ENCODE measurements around the gene USP32. TPM values are rescaled to one million over a fixed set of nuclear protein-coding genes. Genes with fewer than 3 reads are reported as not detected.

USP32 gene
- total RNA-seq, 3 donors from 2014 or later (not counting 1 experiment from before 2014, with no cell fraction given) = 41.3 to 68.5 (median 41.7) TPM

GRCh38 chr17:60327134-60327900, 64.6 kb downstream of the USP32 start:
- DNase-seq (no peak), ATAC-seq (no peak)
- no peak overlapping the region for H3K27ac ChIP-seq (ENCODE audit: low read length)
- H3K4me3 ChIP-seq (ENCODE audit: low read length) = no peak overlapping the region
- H3K36me3 Mint-ChIP-seq = no peaks in the 10 kb centered on the region
- H3K27me3 ChIP-seq (ENCODE audit: control insufficient read depth, insufficient read depth, low read length) = no peaks in the 10 kb centered on the region
- H3K36me3 ChIP-seq (ENCODE audit: control insufficient read depth, insufficient read depth, low read length) = peaks cover 3% of the 10 kb centered on the region
- H3K27me3 Mint-ChIP-seq (ENCODE audit: low read depth in 2 of 2) = no peaks in the 10 kb centered on the region
- no peak overlapping the region for H3K4me3 Mint-ChIP-seq
- H3K9me3 ChIP-seq (ENCODE audit: control insufficient read depth, insufficient read depth, low read length) = no peaks in the 10 kb centered on the region
- no peaks in the 10 kb centered on the region for H3K9me3 Mint-ChIP-seq
- H3K4me1 ChIP-seq (ENCODE audit: control insufficient read depth, insufficient read depth, low read length) = no peaks in the 10 kb centered on the region
- no peak overlapping the region for H3K27ac Mint-ChIP-seq
- TF ChIP-seq CTCF (IDR thresholded peaks at IDR 0.05) = no peak
- intact Hi-C loops (cut with micrococcal nuclease) = no loop called here
- WGBS (ENCODE audit: insufficient coverage) = 96% methylated on average over 26 of the region's 27 CpGs
- H3K4me1 Mint-ChIP-seq = peaks cover 4 to 10% of the 10 kb centered on the region in 2 donors

- Histone ChIP-seq H3K9me3 (ENCODE audit: control insufficient read depth, insufficient read depth, low read length) (no peaks in the 10 kb centered on the region), H3K27ac (ENCODE audit: low read length) (no peak overlapping the region), H3K4me3 (ENCODE audit: low read length) (no peak overlapping the region), H3K27me3 (ENCODE audit: control insufficient read depth, insufficient read depth, low read length) (no peaks in the 10 kb centered on the region), H3K4me1 (ENCODE audit: control insufficient read depth, insufficient read depth, low read length) (no peaks in the 10 kb centered on the region), H3K36me3 (ENCODE audit: control insufficient read depth, insufficient read depth, low read length) (peaks cover 3% of the 10 kb centered on the region)
- Mint-ChIP-seq H3K9me3 (no peaks in the 10 kb centered on the region), H3K4me1 (peaks cover 4 to 10% of the 10 kb centered on the region in 2 donors), H3K27ac (no peak overlapping the region), H3K4me3 (no peak overlapping the region), H3K27me3 (ENCODE audit: low read depth in 2 of 2) (no peaks in the 10 kb centered on the region), H3K36me3 (no peaks in the 10 kb centered on the region)
- ATAC-seq (no peak), DNase-seq (no peak)
- intact Hi-C loops (cut with micrococcal nuclease) = no loop called here
- 83% methylated on average over 2 of the region's 2 CpGs for WGBS (ENCODE audit: insufficient coverage)
- TF ChIP-seq CTCF (IDR thresholded peaks at IDR 0.05) = no peak
Observed at GRCh38 chr17:60326702-60327101, 65.2 kb downstream of the USP32 start.

GRCh38 chr17:60325730-60326524, 66.0 kb downstream of the USP32 start:
- no peaks in the 10 kb centered on the region for H3K9me3 Mint-ChIP-seq
- intact Hi-C loops (cut with micrococcal nuclease) = no loop called here
- no peaks in the 10 kb centered on the region for H3K4me1 ChIP-seq (ENCODE audit: control insufficient read depth, insufficient read depth, low read length)
- no peak for ATAC-seq
- H3K9me3 ChIP-seq (ENCODE audit: control insufficient read depth, insufficient read depth, low read length) = no peaks in the 10 kb centered on the region
- DNase-seq = no peak
- no peak overlapping the region for H3K27ac Mint-ChIP-seq
- no peak overlapping the region for H3K27ac ChIP-seq (ENCODE audit: low read length)
- peaks cover 3% of the 10 kb centered on the region for H3K36me3 ChIP-seq (ENCODE audit: control insufficient read depth, insufficient read depth, low read length)
- H3K36me3 Mint-ChIP-seq = no peaks in the 10 kb centered on the region
- H3K27me3 Mint-ChIP-seq (ENCODE audit: low read depth in 2 of 2) = no peaks in the 10 kb centered on the region
- H3K4me1 Mint-ChIP-seq = peaks cover 10% of the 10 kb centered on the region in 2 donors
- no peaks in the 10 kb centered on the region for H3K27me3 ChIP-seq (ENCODE audit: control insufficient read depth, insufficient read depth, low read length)
- 87% methylated on average over 13 of the region's 13 CpGs for WGBS (ENCODE audit: insufficient coverage)
- no peak for TF ChIP-seq CTCF (IDR thresholded peaks at IDR 0.05)
- no peak overlapping the region for H3K4me3 ChIP-seq (ENCODE audit: low read length)
- H3K4me3 Mint-ChIP-seq = no peak overlapping the region
